ENCODE measurements around the gene XBP1.
"Not testable (repeated sequence)": the region's sequence is repeated elsewhere in the genome, so short reads cannot be mapped to it uniquely, and the experiment has no call there.

XBP1 gene

DNA sequence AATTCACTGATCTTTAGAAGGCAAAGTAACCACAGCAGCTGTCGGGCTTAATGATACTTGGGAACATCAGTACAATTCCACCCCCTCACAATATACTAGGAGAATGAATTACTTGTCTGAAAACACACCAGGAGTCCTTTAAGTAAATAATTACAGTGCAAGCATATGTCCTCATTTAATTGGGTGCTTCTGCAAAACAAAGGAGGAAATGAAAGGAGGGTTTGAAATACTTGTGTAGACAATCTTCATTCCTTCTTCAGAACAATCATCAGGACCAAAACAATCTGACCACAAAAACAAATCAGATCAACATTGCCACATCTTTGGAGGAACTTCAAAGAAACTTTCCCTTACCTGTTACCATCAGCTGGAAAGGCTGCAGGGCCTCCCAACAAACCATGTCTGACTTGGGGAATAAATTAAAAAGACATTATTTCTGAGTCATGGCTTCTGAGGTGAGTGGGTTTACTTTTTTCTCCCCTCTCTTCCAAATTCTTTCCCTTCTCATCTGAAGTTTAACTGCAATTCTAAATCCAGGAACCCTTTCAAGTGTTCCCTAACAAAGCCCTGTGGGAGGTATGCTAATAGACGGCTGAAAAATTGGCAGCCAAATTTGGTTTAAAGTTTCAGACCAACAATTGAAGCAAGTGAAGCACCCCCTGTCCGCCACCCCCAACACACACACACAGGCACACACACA, 40.4 kb downstream of the XBP1 start:
- DNase-seq (ENCODE audit: insufficient read length, low spot score): no peak
- no peak for FAIRE-seq

DNA sequence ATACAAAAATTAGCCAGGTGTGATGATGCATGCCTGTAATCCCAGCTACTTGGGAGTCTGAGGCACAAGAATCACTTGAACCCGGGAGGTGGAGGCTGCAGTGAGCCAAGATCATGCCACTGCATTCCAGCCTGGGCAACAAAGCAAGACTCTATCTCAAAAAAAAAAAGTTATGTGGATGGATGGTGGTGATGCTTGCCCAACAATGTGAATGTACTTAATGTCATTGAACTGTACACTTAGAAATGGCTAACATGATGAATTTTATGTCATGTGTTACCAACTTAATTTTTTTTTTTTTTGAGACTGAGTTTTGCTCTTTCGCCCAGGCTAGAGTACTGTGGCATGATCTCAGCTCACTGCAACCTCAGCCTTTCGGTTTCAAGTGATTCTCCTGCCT, 45.9 kb downstream of the XBP1 start:
- FAIRE-seq; DNase-seq (ENCODE audit: insufficient read length, low spot score): not testable (repeated sequence)

DNA sequence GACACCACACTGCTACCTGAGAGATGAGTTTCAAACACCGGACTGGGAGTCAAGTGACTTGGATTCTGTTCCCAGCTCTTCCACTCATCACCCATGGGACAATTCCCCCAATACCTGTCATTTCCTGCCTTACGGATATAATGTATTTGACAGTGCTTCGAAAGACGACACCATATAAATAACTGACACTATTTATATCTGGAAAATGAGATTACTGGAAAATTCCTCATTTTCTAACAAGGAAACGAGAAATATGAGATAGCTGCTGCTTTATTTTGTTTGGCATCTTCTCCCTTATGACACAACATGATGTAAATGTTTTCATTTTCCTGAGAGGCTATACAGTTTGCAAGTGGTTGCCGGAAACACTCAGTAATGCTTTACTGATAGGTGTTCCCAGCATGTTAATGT, 49.9 kb downstream of the XBP1 start:
- DNase-seq (ENCODE audit: insufficient read length, low spot score) (peak; percentile 18), FAIRE-seq (no peak)

Measured in HTR-8/SVneo (cell line).